HG03457 (cell line): ENCODE results near the gene DUSP6.
A peak's percentile ranks its signal among the peaks of the same experiment; 100 is the strongest.

Source experiments
- ATAC-seq: cut with Tn5 transposase; IDR thresholded peaks from one replicate; pipeline ENCODE4 v1.9.1; 2021; ENCODE audit warnings: moderate number of reproducible peaks; ENCODE audit not compliant: unreplicated experiment

The DUSP6 gene

DNA sequence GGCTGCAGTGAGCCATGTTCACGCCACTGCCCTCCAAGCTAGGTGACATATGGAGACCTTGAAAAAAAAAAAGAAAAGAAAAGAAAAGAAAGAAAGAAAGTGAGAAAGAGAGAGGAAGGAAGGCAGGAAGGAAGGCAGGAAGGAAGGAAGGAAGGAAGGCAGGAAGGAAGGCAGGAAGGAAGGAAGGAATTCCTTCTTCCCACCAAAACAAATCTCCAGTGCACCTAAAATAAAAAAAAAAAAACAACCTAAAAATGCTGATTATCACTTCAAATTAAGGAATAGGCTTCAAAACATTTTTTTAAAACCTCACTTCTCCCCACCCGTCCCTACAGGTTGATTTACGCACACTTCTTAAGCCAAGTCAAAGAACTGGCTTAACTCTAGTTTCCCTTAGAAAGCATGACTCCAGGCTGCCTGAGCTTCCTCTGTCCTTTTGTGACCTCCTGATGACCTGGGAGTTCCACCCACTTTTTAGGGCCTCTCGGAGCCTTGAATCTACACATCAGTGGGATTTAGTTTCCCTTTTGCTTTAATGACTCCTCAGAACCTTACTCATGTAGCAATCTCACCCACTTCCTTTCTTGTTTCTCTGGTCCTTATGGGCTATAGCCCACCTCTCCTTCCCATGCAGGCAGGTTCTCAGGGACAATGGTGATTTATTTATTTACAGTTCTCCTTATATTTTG is 18.6 kb downstream of the DUSP6 start:
- ATAC-seq: peak; percentile 59

DNA sequence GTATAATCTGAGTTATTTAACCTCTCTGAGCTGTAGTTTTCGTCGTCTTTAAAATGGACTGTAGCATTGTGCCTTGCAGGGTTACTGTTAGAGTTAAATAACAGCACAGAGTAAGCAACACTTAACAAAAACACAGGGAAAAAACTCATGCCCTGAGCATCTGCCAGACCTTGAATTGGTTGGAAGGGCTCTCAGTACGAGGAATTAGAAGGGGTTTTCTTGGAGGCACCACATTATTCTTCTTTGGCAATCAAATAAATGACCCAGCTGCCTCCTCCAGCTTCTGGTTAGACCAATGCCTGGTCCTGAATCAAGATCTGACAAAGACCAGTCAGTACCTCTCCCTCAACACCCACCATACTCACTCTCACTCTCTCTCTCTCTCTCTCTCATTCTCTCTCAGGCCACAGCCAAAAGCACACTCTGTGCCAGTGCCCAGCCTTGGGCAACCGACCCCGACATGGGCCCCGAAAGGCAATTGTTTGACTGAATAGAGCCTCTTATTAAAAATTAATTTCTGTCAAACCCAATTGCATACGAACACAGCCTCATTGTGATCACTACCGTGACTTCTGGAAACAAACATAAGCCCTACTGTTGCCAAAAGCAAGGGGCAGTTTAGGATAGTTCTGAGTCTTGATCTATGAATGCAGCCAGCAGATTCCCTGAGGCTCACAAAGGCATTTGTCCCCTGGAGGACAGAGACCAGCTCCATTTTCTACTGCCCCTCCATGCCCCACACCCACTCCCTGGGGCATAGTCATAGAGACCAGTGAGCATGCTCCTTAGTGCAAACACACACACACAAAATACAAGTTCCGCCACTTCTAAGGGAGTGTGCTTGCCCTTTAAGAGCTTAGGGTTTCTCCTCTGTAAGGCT is 23.9 kb downstream of the DUSP6 start:
- no peak for ATAC-seq

DNA sequence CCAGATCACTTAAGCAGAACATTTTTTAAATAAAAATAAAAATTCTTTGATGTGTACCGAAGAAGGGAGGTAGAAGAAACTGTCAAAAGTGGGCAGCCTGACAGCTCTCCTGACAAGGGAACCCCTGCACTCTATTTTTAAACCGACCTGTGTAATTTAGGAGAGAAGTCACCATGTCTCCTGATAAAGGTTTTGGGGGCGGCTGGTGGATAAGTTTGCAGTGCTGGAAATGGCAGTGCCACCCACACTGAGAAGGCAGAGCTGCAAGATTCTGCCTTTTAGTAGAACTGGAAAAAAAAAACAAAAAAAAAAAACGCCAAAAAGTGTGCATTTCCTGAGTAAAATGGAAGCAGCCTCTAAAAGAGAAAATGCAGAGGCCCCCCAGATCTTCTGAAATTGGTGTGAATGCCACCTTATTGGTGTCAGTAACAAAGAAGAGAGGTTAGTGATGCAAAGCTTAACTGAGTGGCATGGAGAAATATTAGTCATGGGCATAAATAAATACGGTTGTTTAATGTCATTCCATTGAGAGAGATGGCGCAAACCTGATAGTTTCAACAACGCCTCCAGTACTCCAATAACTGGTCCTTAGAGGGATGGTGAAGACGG is 24.7 kb downstream of the DUSP6 start:
- no peak for ATAC-seq

DNA sequence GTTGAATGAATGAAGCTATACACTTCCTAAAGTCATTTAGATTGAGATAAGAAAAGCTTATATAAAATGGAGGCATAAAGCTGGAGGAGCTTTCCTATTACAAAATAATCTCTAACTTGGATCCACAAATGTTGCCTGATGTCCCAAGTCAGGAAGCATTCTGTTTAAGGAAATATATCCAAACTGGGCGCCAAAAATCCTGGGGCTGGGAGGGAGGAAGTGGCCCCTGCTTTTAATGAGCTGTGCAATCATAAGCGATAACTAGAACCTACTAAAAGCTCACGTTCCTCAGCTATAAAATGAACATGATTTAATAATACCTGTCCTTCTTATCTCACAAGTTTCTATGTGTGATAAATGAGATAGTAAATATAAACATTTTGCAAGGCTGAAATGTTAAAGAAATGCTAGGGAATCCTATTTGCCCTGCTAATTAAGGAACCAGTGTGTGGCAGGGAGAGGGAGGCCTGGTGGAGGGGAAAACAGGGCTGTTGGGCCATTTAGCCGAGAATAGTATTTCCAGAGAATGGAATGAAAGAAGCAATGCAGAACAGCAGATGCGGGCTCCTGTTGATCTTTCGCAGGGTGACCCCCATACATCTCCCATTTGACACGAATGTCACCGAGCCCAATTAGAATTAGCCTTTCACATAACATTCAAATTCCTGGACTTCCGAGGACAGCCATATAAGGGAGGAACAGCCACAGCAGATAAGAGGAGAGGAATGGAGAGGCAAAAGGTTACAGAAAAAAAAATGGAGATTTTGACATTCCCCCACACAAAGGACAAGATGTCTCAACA is 25.9 kb downstream of the DUSP6 start:
- ATAC-seq: no peak

DNA sequence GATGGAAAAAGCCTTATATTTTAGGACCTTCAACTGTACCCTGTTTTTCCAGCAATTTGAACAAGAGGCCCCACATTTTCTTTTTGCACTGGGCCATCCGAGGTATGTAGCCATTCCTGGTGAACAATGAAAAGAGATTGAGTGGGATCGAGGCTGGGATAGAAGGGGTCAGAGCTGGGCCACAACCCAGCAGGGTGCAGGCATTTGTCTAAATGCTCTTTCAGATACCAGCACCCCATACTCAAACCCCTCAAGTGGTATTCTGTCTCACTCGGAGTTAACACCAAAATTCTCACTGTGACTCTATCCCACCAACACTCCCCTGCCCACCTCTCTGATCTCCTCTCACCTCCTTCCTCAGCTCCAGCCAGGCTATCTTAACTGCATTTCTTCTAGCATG is 26.8 kb downstream of the DUSP6 start:
- ATAC-seq: no peak

DNA sequence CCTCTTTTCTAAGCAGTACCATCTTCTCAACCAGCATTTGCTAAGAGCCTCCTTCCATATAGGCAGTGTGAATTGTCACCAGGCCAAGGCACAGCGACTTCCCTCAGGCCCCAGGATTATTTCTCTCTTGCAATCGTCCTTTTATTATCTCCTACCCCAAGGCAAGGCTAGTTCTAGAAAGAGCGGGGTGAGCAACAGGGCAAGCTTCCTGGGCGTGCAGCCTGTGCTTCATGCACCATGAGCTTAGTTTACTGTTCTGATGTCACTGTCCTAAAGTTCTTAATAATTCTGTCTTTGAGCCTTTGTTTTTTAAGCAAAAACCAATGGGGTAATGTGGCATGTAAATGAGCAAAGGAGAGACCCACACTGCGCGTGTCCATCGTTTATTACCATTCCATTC is 27.9 kb downstream of the DUSP6 start:
- ATAC-seq: no peak

DNA sequence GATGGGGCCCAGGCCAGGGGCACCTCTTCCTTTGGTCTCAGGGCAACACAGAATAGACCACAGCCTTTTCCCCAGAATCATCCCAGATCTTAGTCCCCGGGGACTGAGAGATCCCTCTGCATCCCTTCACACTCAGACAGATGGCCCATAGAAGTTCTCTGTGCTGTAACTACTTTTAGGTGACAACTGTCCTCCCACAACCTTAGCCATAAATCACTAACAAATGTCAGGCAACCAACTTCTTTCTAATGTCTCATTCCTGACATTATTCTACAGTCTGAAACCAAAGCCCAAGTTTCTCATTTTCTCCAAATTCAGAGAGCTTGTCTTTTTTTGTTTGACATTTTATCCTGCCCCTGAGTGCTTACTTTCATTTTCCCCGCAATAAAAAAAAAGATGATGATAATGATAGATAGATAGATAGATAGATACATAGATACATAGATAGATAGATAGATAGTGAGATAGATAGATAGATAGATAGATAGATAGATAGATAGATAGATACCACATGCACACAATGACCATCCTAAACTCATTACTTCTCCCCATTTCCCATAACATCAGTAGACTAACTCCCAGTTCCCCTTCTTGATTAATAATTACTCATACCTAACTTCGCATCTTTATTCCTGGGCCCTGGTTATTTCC is 28.6 kb downstream of the DUSP6 start:
- no peak for ATAC-seq

DNA sequence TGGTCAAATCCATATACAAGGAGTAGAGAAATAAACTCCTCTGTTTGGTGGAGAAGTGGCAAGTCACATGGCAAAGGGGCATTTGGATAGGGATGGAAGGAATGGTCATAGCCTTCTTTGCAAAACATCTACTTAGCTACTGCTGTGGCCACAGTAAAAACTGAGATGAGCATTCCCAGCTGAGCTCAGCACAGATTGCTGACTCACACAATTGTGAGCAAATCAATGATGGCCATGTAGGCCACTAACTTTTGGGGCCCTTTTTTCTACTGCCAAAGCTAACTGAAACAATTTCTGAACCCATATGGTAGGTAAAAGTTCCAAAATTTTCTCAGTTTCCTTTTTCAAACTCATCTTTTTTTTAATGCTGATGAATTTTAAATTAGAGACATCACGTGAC is 31.6 kb downstream of the DUSP6 start:
- no peak for ATAC-seq

DNA sequence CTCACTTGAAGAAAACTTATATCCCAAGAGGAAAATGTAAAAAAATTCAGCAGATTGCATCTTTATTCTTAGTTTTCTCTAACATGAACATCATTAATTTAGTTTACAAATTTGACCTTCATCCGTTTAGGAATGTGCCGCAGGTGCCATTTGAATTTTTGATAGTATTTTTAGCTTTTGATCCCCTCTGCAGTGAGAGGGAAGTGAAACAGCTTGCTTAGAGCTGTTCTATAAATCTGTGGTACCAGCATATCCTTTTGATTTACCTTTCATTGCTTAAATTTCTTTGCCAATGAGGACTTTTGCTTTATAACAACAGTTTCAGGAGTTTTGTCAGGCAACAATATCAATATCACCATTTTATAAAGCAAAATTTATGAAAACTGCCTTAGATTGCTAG is 32.7 kb downstream of the DUSP6 start:
- ATAC-seq: no peak

DNA sequence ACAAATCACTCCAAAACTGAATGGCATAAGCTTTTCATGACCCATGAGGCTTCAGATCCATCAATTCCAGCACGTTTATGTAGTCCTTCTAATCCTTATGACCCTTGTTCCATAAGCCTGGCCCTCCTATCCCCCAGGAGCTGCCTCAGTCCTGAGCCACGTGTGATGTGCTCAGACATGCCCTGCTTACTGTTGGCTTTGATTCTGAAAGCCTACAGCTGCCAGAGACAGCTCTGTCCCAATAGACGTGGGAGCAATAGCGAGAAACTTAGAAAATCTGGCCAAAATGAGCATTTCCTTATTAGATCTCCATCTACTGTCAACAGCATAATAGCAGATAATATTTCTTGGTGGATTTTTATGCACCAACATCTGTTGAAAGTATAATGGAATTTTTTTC is 33.2 kb downstream of the DUSP6 start:
- ATAC-seq: no peak

DNA sequence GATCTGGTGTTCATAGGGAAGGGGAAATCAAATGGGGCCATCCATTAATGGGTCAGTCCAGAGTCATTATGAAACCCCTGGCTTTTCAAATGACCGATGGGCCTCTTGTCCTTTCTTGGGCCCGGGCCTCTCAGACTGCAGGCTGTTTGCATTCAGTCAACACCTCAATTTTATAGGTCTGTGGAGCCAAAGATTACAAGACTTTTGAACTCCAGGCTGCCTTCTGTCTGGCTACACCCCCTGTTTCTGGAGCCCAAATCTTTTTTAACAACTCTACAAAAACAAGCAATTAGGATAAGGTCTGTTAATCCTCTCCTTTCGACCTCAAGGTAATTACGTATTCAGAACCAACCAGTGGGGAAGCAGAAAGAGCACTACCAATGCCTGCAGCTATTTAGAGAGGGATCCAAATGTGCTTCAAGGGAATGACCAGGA is 35.6 kb downstream of the DUSP6 start:
- ATAC-seq: no peak

DNA sequence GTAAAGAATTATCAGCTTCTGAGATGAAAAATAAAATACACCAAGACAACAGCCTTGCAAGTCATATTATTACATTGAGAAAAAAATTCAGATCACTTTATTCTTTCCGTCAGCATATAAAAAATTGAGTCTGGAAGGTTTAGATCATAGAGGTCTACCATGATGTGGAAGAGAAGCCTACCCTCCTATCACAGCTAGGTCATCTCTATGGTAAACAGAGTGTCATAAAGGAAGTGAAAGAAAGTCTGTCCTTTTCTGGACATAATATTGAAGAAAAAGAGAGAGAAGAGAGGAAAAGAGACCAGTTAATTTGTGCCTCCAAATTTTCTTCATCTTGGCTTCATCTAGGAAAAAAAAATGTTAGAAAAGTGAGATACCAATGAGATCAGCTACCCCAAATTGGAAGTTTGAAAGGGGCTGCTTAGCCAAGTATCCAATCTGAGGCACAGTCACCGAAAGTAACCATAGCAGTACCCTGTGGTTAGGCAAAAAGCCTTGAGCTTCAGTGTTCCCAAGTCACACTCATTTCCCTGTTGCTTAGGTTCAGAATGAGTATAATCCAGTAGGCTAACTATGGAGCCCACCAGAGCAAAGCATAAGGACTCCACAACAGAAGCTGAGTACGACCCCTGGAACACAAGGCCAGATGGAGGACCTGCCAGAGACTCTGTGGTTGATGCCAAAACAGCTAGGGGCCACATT is 38.1 kb downstream of the DUSP6 start:
- ATAC-seq: no peak

DNA sequence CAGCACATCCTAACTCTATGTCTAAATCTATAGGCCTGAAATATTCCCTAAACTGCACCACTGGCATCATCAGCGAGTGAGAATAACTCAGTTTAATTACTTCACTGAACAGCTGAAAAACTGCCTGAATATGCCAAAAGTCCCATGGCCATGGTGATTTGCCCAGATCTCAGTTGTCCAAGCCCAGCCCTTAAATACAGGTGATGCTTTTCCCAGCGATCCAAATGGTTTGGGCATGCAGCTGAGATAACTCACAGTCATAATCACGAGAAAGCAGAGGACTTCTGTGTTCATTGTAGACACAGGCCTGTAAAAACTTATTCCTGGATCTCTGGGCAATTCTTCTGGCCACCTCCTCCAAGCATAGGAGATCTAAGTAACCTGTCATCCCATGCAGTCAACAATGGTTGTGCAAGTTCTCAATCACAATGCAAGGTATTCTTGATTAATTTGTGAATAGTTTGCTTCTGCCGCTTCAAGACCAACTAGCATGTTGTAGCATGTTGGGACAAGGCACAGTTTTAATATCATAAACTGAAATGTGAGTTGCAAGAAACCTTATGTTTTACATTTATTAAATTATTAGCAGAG is 40.5 kb downstream of the DUSP6 start:
- no peak for ATAC-seq

DNA sequence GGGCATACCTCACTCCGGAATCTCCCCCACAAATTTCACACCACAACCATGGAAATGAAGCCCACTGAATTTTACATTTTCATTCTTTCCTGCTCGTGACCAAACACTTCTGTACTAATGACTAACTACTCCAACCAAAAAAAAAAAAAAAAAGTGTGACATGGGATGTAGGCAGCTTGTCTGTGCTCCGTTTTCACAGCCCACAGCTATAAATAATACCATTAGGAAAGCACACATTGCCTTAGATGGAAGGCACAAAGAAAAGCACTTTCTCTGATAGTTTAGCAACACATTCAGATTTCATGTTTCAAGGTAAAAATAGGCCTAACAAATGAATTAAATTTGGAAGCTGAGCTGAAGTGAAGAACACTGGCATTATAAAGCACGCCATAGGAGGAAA is 42.5 kb downstream of the DUSP6 start:
- ATAC-seq: no peak

DNA sequence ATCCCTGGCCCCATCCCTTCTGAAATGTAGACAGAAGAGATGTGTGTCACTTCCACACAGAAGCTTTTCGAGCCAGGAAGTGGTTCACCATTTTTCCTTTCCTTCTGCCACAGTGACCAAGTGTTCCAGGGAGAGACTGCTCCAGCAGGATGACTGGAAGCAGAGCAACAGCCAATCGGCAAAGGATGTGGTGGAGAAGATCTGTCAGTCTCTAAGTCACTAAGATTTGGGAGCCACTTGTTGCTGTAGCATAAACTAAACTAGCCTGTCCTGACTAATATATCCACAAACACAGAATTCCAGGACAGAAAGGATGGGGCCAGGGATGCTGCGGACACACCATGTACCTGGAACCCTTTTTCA is 42.9 kb downstream of the DUSP6 start:
- no peak for ATAC-seq

DNA sequence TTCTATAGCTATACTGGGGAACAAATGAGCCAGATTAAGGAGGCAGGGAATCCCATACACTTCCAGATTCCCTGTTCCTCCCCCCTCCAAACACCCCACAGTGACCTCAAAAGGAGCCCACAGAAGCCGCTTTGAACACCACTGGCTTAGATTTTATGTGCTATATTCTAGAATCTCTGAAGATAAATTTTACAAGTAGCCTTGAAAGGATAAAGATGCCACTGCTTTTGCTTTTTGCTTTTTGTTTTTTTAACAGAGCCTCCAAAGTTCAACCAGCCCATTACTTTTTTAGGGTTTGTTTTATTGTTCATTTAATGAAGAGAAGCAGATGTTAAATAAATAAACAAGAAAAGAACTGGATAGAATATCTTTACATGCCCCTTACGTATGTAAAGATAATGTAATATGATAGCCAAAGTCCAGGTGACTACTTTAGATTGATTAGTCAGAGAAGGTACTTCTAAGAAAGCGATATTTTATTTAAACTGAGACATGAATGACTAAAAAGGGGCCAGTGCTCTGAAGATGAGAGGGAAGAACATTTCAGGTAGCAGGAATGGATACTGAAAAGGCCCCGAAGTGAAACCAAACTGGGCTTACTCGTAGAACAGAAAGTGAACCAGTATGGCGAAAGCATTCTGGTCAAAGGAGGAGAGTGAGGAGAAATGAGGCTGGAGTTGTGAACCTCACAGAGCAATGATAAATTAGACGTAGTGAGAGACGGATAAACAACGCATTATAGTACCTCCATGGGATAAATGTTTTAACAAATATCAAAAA is 44.6 kb downstream of the DUSP6 start:
- no peak for ATAC-seq

DNA sequence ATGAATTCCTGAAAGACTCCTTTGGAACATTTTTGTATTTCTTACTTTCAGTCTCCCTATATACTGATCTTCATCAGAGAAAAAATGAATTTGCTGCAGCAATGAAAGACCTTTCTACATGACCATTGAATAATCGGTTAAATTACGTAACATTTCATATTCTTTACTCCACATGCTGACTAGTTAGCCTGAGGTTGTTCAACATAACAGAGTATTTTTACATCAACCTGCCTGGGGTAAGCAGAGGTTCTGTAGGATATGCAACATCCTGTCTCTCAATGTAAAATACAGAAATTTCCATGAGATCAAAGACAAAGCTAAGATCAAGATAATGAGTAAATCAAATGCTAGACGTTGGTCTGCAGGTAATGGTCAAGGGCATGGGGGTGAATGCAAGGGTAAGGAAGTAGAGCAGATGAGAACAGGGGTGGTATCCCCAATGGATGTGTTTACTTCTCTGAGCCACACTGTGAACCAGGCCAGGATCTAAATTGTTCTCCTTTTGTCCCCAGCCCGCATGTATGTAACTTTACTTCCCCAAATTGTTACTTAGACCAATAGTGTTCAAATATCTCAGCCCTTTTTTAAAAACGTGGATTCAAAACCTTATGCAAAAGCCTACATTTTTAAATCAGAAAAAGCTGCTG is 45.4 kb downstream of the DUSP6 start:
- no peak for ATAC-seq

DNA sequence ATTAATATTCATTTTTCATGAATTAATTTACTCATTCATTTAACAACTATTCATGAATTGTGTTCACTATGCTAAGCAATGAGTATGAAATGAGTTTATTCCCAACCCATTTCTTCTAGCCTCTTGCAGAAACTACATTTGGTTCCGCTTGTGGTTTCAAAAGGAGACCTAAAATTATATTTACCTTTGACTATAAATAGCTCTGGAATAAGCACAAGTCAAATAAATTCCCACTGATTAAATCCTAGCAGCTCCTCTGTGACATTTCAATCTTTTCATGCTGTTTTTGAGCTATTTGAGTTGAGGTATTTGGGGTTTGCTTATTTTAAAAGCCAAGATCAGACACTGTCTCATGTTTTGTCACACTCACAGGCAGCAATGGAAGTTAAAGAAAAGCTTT is 46.9 kb downstream of the DUSP6 start:
- ATAC-seq: no peak

DNA sequence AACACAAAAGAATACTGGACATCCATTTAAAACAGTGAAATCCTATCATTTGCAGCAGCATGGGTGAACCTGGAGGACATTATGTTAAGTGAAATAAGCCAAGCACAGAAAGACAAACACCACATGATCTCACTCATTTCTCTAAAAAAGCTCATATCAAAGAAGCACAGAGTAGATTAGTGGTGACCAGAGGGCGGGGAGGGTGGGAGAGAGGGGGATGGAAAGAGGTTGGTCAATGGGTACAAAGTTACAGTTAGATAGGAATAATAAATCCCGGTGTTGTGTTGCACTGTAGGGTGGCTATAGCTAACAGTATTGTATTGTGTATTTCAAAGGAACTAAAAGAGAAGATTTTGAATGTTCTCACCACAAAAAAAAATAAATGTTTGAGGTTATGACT is 52.4 kb downstream of the DUSP6 start:
- ATAC-seq: no peak
